ENCODE measurements around the gene RTCA.
"Not testable (repeated sequence)": the region's sequence is repeated elsewhere in the genome, so short reads cannot be mapped to it uniquely, and the experiment has no call there.

The RTCA gene

DNA sequence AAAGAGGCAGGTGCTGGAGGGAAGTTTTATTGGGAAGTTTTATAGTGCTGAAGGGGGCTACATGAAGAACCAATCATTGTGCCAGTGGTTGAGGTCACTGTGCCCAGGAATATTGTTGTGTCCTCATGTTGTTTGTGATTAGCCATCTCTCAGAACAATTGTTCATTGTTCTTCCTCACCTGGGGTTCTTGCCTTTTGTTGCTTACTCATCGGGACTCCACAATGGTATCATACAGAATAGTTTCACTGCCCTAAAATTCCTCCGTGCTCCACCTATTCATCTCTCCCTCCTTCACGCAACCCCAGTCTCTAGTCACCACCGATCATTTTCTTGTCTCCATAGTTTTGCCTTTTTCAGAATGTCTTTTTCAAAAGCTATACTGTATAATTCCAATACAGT is 47.4 kb downstream of the RTCA start:
- no peak for DNase-seq

DNA sequence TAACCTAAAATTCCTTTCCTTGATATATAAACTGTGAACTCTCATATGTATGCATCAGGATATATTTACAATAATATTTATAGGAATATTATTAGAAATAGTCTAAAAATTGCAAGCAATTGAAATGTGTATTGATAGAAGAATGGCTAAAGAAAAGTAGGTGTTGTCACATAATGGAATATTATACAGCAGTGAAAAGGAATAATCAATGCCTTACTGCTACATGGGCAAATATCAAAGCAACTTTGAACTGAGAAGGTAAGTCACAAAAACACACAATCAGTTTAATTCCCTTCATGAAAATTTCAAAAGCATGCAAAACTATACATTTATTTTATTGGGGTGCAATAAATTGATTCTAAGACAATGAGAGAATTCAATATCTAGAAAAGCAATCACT is 50.6 kb downstream of the RTCA start:
- no peak for DNase-seq

DNA sequence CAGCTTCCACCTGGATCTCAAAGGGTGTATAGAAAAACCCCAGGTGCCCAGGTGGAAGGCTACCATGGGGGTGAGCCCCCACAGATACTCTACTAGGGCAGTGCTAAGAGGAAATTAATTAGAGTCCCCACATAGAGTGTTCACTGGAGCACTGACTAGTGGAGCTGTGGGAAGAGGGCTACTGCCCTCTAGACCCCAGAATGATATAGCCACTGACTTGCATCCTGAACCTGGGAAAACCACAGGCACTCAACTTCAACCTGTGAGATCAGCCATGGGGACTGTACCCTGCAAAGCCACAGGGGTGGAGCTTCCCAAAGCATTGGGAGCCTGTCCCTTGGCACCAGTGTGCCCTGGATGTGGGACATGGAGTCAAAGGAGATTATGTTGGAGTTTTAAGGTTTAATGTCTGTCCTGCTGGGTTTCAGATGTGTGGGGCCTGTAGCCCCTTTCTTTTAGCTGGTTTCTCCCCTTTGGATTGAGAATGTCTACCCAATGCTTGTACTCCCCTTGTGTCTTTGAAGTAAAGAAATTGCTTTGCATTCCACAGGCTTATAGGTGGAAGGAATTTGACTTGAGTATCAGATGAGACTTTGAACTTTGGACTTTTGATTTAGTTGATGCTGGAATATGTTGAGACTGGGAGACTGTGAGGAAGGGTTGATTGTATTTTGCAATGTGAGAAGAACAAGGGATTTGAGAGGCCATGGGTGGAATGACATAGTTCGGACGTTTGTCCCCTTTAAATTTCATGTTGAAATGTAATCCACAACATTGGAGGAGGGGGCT is 54.5 kb downstream of the RTCA start:
- no peak for DNase-seq

DNA sequence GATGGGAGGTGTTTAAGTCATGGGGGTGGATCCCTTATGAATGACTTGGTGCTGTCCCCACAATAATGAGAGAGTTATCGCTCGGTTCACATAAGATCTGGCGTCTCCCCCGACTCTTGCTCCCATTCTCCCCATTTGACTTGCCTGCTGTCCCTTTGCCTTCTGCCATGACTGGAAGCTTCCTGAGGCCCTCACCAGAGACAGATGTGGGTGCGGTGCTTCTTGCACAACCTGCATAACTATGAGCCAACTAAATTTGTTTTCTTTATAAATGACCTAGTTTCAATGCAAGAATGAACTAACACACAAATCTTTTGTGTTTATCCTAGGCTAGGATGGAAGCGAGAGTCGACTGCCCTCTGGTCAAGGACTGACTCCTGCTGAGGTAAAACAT is 55.1 kb downstream of the RTCA start:
- DNase-seq = no peak

DNA sequence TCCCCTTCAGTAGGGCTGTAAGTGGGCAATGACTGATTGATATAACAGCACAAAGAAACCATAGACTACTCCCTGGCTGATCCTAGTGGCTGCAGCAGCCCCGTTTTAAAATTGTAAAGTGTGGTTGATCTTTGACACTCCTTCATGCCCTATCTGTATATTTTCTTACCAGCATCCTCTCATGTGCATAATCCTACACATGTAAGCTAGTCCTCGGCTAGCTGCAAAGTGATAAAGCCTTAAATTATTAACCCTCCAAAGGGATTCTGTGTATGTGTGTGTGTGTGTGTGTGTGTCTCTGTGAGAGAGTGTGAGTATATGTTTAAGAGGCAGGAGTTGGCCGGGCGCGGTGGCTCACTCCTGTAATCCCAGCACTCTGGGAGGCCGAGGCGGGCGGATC is 55.5 kb downstream of the RTCA start:
- no peak for DNase-seq

DNA sequence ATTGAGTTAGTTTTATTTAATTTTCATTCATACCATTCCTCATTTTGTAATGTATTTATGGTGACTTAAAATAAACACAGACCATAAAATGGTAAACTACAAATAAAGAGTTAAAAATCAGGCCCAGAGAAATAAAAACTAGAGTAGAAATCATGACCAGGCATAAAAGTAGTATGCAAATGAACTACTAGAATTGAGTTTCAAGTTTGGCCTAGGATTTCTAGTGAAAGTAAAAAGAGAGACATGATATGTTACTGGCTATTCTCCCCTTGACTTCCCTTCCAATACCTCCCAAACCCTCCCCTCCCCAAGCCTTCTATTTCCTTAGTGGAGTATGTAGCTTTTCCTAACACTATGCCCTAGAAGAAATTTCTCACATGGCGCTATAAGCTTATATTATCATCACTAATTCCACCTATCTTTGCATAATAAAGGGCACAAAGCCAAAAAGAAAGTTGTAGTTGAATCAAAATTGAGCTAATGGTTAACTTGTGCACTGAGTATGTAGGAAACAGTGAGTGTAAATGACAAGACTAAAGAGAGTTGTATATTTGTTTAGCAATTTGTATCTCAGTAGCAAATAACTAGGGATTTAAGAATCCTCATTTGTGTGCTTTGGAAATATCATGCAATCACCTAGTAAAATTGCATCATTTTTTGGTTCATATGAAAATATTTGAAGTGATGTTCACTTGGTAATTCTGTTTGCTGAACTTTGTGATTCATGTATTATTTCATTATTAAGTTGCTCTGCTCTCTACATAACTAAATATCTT is 56.6 kb downstream of the RTCA start:
- DNase-seq = no peak

DNA sequence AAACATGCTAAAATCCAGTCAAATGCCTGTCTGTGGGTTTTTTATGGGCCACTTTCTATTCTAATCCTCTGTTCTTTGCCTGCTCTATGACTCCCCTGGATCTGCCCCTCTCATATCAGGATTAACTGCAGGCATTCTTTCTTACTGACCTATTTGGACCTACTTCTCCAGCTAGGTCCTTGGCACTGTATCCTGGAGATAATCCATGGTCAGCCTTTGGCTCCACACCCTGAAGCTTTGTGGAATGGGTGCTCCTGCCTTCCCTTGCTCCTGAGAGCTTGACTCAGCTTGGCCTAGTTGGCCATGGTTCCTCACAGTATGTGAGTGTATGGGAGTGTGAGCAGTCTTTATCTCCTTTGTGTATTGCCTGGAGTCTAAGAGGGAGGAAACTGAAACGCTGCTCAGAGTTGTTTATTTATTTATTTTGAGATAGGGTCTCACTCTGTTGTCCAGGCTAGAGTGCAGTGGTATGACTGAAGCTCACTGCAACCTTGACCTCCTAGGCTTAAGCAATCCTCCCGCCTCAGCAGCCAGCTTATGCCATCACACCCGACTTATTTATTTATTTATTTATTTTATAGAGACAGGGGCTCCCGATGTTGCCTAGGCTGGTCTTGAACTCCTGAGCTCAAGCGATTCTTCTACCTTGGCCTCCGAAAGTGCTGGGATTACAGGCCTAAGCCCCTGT is 57.5 kb downstream of the RTCA start:
- no peak for DNase-seq

DNA sequence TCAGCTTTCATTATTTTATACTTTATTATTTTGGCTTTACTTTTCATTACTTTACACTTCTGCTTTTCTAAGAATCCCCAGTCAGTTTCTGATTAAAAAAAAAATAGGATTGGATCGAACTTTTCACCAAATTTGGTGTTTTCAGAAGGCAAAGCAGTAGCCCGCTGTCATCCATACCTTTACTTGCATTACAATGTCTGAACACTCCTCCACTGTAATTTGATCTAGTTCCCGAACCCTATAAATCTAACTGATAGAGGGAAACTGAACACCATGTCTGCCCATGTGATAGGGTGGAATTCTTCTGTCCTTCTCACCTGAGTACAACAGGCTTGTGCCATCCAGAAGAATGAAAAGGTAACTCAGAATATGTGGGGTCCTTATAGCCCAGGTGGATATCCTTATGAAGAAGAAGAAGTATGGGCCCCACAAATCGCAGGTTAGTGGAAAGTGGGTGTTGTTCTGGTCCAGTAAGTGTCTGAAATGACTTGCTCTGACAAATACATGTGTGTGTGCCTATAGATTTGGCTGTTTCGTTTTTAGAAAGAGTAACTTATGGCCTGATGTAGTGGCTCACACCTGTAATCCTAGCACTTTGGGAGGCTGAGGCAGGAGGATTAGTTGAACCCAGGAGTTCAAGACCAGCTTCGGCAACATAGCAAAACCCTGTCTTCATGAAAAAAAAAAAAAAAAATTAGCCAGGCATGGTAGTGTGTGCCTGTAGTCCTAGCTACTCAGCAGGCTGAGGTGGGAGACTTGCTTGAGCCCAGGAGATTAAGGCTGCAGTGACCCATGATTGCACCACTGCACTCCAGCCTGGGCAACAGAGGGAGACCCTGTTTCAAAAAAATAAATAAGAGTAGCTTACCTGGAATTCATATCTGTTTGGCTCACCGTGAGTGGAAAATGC is 59.7 kb downstream of the RTCA start:
- DNase-seq = no peak

DNA sequence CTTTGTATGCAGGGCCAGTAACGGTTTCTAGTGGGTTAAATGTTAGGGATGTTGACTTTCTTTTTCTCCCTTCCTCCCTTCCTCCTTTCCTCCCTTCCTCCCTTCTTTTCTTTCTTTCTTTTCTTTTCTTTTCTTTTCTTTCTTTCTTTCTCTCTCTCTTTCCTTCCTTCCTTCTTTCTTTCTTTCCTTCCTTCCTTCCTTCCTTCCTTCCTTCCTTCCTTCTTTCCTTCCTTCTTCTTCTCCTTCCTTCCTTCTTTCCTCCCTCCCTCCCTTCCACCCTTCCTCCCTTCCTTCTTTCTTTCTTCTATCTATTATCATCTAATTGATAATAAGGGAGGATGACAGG is 60.3 kb downstream of the RTCA start:
- DNase-seq = not testable (repeated sequence)

DNA sequence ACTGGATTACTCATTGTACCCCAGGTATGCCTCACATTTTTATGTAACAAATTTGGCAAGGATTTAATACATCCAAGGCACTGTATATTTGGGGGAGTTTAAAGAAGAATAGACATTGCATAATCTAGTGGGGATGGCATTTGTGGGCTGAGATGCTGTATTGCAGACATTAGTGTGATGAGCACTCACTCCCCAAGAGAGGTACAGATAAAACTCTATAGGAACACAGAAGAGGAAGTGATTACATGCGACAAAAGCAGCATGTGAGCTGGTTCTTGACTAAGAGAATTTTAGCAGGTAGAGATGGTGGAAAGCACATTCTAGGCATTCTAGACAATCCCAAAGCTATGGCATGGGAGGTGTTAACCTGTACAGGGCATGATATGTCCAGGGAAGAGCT is 62.1 kb downstream of the RTCA start:
- no peak for DNase-seq

DNA sequence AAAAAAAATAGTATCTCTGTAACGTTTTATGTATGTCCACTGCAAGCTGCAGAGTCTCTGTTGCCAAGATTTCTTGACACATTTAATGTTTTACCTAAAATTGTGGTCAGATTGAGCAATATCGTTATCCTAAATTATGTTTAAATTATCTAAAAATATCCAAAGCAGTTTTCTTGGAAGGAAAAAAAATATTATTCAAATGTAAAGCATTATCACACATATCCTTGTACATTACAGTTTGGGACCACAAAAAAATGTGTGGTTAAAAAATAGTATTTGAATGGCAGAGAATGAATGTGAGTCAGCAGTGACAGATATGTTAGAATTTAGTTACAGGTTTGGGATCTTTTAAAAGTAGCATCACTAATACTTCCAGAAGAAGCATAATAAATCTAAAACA is 65.1 kb downstream of the RTCA start:
- DNase-seq = not testable (repeated sequence)

DNA sequence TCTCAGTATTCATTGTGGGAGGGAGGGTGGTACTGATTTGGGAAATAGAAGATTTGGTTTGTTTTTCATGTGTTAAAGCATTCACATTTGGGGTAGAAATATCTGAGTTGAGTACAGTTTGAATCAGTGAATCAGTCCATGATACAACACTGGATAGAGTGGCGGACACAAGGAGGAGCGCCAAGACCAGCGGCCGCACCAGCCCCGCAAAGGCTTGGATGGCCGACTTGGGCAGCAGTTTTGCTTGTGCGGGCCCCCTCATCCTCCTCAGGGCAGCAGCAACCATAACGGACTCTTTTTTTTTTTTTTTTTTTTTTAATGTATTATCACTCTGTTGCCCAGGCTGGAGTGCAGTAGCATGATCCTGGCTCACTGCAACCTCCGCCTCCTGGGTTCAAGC is 66.3 kb downstream of the RTCA start:
- no peak for DNase-seq

DNA sequence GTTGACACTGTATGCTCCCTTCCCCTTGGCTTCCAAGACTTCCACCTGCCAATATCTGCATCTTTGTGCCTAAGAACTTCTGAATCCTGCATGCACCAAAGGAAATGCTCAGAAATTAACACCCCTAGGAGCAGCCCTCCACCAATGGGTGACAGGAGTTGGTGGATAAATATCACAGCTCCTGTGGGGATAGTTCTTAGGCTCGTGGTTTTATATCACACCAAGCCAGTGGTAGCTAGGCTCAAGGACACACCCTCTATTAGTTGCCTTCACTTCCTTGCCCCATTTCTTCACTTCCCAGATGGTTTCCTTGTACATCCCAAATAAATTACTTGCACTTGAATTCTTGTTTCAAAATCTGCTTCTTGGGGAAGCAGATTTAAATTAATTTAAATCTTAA is 69.4 kb downstream of the RTCA start:
- DNase-seq = no peak

DNA sequence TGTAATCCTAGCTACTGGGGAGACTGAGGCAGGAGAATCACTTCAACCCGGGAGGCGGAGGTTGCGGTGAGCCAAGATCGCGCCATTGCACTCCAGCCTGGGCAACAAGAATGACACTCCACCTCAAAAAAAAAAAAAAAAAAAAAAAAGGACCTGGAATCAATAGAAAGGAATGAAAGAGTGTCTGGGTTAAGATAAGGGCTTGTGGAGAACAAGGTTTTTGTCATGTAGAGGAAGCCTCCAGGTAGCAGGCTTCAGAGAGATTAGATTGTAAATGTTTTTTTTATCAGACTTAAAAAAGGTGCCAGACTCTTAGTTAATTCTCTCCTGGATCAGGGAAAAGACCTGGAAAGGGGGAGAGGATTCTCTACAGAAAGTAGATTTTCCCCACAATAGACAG is 71.9 kb downstream of the RTCA start:
- DNase-seq = not testable (repeated sequence)

DNA sequence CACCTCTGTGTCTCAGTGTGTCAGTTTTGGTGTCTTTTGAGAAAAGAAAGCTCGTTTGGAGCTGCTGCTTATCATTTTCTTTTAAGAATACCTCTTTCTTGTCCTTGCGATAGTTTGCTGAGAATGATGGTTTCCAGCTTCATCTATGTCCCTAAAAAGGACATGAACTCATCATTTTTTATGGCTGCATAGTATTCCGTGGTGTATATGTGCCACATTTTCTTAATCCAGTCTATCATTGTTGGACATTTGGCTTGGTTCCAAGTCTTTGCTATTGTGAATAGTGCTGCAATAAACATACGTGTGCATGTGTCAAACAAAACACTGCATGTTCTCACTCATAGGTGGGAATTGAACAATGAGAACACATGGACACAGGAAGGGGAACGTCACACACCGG is 73.7 kb downstream of the RTCA start:
- not testable (repeated sequence) for DNase-seq

DNA sequence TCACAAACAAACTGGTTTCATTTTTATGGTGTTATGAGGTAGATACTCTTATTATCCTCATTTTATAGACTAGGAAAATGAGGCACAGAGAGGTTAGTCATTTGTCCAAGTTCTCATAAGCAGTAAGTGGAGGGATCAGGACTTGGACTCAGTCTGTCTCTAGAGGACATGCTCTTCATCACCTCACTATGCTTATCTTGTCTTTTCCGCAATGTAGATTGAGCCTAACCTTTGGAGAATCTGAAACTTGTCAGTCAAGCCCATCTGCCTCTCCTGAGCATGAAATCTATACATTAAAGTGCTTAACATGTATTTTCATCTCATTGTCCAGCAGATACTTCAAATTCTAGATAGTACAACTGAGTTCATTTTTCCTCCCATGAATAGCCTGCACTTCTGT is 74.5 kb downstream of the RTCA start:
- no peak for DNase-seq

DNA sequence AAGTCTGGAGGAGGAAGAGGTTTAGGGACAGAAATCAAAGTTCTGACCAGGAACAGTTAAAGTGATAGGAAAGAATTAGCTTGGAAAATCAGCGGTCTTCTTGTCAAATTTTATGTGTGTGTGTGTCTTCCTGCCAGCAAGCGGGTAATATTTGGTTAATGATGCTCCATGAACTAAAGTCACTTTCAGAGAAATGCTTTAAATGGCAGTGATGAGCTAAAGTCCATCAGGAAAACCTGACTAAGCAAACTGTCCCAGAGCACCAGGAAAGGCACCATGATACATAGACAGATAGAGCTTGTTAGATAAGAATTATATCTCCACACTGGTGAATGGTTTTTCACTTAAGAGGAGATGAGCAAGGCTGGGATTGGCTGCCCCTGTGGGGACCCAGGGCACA is 76.3 kb downstream of the RTCA start:
- no peak for DNase-seq

All from NCI-H345 (cell line).